RPMI7951 (cell line): ENCODE results near the gene SMCHD1. TPM values are rescaled to one million over a fixed set of nuclear protein-coding genes. Genes with fewer than 3 reads are reported as not detected.
"Not testable (repeated sequence)": the region's sequence is repeated elsewhere in the genome, so short reads cannot be mapped to it uniquely, and the experiment has no call there.

Source experiments
- DNase-seq: peaks from one replicate; pipeline ENCODE4 v3.0.0-alpha.2; 2012; ENCODE audit warnings: low read depth
- total RNA-seq: library from RNA; depleted of rRNA; stranded (reverse); fragments of >200 nt; shearing (Covaris generic); gene quantifications from 2 replicates; pipeline ENCODE4 v1.2.3, GENCODE V29; 2014; rRNA removed

Gene SMCHD1
- total RNA-seq, 1 experiment from 2014 or later = 48.8 TPM

- DNase-seq = not testable (repeated sequence)
These were observed 196.9 kb downstream of the SMCHD1 start for GRCh38 chr18:2852460-2852859.

GRCh38 chr18:2853173-2853925, 197.8 kb downstream of the SMCHD1 start:
- DNase-seq = no peak

- DNase-seq = no peak
These were observed 198.6 kb downstream of the SMCHD1 start for GRCh38 chr18:2853926-2854664.

Other genes starting within 250 kb of the SMCHD1 start
- gene METTL4, start 84.2 kb upstream of the SMCHD1 start, total RNA-seq = 16.5 and 17.8 TPM in 2 replicates
- gene NDC80, start 84.2 kb upstream of the SMCHD1 start, total RNA-seq = 83.3 and 99.5 TPM in 2 replicates
- 5.4 and 8.1 TPM in 2 replicates for gene EMILIN2, start 191.3 kb downstream of the SMCHD1 start, total RNA-seq